Suprapubic skin (tissue), 3 donors: ENCODE data around the gene PSENEN.

Experiments
- CTCF ChIP-seq, 2 donors: fragments of 200-600 bp in 1 of 2; fragments of 450-650 bp in 1 of 2; sonication (generic) in 1 of 2; IDR thresholded peaks; one replicate each; pipeline ENCODE4 v1.5.1; 2016 to 2019; ENCODE audit warnings: antibody characterized with exemption in 2 of 2, mild to moderate bottlenecking in 1 of 2, moderate library complexity in 1 of 2
- POLR2A ChIP-seq, 2 donors: fragments of 450-650 bp; IDR thresholded peaks; one replicate each; pipeline ENCODE4 v1.6.1; 2017; ENCODE audit warnings: antibody characterized with exemption in 2 of 2, mild to moderate bottlenecking in 2 of 2, moderate library complexity in 2 of 2

DNA sequence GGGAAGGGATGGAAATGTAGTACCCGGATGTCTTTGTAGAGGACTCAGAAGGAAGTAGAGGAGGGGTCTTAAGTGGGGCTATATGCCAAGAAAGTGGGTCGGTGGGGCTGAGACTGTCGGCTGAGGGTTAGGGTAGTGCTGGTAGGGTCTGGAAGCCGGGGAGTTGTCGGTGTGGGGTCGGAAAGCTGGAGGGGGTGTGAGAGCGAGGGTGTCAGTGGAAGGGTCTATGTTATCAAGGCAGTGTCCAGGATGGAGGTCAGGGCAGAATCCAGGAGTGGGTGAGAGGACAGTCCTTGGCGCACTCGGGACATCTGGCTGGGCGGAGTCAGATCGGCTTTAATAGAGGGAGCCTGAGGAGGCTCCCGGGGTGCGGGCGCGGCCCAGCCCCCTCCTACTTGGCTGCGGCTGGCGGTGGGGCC, 9.7 kb downstream of the PSENEN start:
- TF ChIP-seq CTCF (IDR thresholded peaks at IDR 0.05) (no peak), POLR2A (IDR thresholded peaks at IDR 0.05) (no peak)
